GM12874 (cell line): ENCODE measurements around the gene CCR9.

ENCODE experiments used
- CTCF ChIP-seq: IDR thresholded peaks from 2 replicates; pipeline ENCODE4 v1.5.1; 2011; ENCODE audit warnings: low read depth, mild to moderate bottlenecking, control low read depth, low read length, moderate library complexity; ENCODE audit not compliant: insufficient read depth

Gene CCR9

GRCh38 chr3:45874677-45875346 is 11.5 kb upstream of the CCR9 start:
- no peak for TF ChIP-seq CTCF

- no peak for TF ChIP-seq CTCF
Measured at GRCh38 chr3:45878124-45878523, 8.2 kb upstream of the CCR9 start.

GRCh38 chr3:45880725-45881077 is 5.6 kb upstream of the CCR9 start:
- no peak for TF ChIP-seq CTCF

- no peak for TF ChIP-seq CTCF
Measured at GRCh38 chr3:45881078-45882022, 5.0 kb upstream of the CCR9 start.

- no peak for TF ChIP-seq CTCF
Measured at GRCh38 chr3:45884368-45885201, 1.8 kb upstream of the CCR9 start.

- TF ChIP-seq CTCF: no peak
Measured at GRCh38 chr3:45887285-45887684, 942 bp downstream of the CCR9 start.
